Neural progenitor cell (in vitro differentiated cells): ENCODE results near the gene CDKL4.

Source experiments
- CTCF ChIP-seq: fragments of 200-600 bp; sonication (generic); IDR thresholded peaks from 2 replicates; pipeline ENCODE4 v1.5.1; 2017; ENCODE audit warnings: antibody characterized with exemption, mild to moderate bottlenecking
- EZH2 ChIP-seq: fragments of 200-600 bp; sonication (generic); IDR thresholded peaks from 2 replicates; pipeline ENCODE4 v1.6.1; 2017; ENCODE audit warnings: antibody characterized with exemption, mild to moderate bottlenecking, moderate library complexity

- TF ChIP-seq CTCF (no peak), EZH2 (no peak)
Observed at GRCh38 chr2:39202639-39203369, 41.0 kb downstream of the CDKL4 start.
